GM23338 (cell line): Measurements from ENCODE around the gene GARIN1A. TPM values are rescaled to one million over a fixed set of nuclear protein-coding genes. Genes with fewer than 3 reads are reported as not detected.

Experiments
- ATAC-seq: fragments of 200-7000 bp; cut with Tn5 transposase; 3 replicates; pipeline ENCODE4 v1.9.1; 2020
- DNase-seq: peaks from one replicate; pipeline ENCODE4 v3.0.0-alpha.2; 2015; ENCODE audit warnings: low spot score
- H2AFZ ChIP-seq: fragments of 200-600 bp; sonication (generic); 2 replicates; pipeline ENCODE4 v1.8.0; 2016; ENCODE audit warnings: antibody characterized with exemption, mild to moderate bottlenecking, moderate library complexity
- H3F3A ChIP-seq: fragments of 200-600 bp; sonication (generic); replicated peaks from 2 replicates; pipeline ENCODE4 v1.8.0; 2017; ENCODE audit warnings: antibody characterized with exemption, mixed run types, low read depth
- H3K27ac ChIP-seq: fragments of 200-600 bp; sonication (generic); 2 replicates; pipeline ENCODE4 v1.6.1; 2016; ENCODE audit warnings: low read depth
- H3K27me3 ChIP-seq: fragments of 200-600 bp; sonication (generic); 2 replicates; pipeline ENCODE4 v1.8.0; 2016; ENCODE audit warnings: mild to moderate bottlenecking, mixed run types, moderate library complexity; ENCODE audit not compliant: insufficient read depth
- H3K36me3 ChIP-seq: fragments of 200-600 bp; sonication (generic); 2 replicates; pipeline ENCODE4 v1.8.0; 2016; ENCODE audit warnings: mild to moderate bottlenecking; ENCODE audit not compliant: insufficient read depth
- H3K4me1 ChIP-seq: fragments of 200-600 bp; sonication (generic); 2 replicates; pipeline ENCODE4 v1.8.0; 2016; ENCODE audit warnings: mild to moderate bottlenecking, moderate library complexity; ENCODE audit not compliant: insufficient read depth
- H3K4me2 ChIP-seq: fragments of 200-600 bp; sonication (generic); 2 replicates; pipeline ENCODE4 v1.7.1; 2017; ENCODE audit warnings: mixed run types
- H3K4me3 ChIP-seq: fragments of 200-600 bp; sonication (generic); 2 replicates; pipeline ENCODE4 v1.6.1; 2016; ENCODE audit warnings: mixed run types
- H3K79me2 ChIP-seq: fragments of 200-600 bp; sonication (generic); replicated peaks from 2 replicates; pipeline ENCODE4 v1.8.0; 2017; ENCODE audit warnings: mild to moderate bottlenecking; ENCODE audit not compliant: insufficient read depth
- H3K9me2 ChIP-seq: fragments of 200-600 bp; sonication (generic); 2 replicates; pipeline ENCODE4 v1.8.0; 2017; ENCODE audit not compliant: insufficient read depth
- H4K20me1 ChIP-seq: fragments of 200-600 bp; sonication (generic); replicated peaks from 2 replicates; pipeline ENCODE4 v1.8.0; 2017; ENCODE audit warnings: mild to moderate bottlenecking; ENCODE audit not compliant: insufficient read depth
- H3K27ac Mint-ChIP-seq: 2 replicates; pipeline ENCODE4 v1.8.0; 2020; ENCODE audit warnings: inconsistent platforms, mild to moderate bottlenecking, moderate library complexity, mixed read lengths
- H3K27me3 Mint-ChIP-seq: 3 replicates; pipeline ENCODE4 v1.8.0; 2022; ENCODE audit warnings: low read depth, mild to moderate bottlenecking, moderate library complexity, mixed read lengths, inconsistent platforms; ENCODE audit not compliant: insufficient read depth, poor library complexity
- H3K36me3 Mint-ChIP-seq: 3 replicates; pipeline ENCODE4 v1.8.0; 2021; ENCODE audit warnings: low read depth, mild to moderate bottlenecking, inconsistent platforms, moderate library complexity, mixed read lengths
- H3K4me1 Mint-ChIP-seq: 3 replicates; pipeline ENCODE4 v1.8.0; 2020; ENCODE audit warnings: mild to moderate bottlenecking, inconsistent platforms, mixed read lengths
- H3K4me3 Mint-ChIP-seq: 3 replicates; pipeline ENCODE4 v1.8.0; 2021; ENCODE audit warnings: moderate library complexity, mild to moderate bottlenecking, inconsistent platforms, mixed read lengths
- H3K9me3 Mint-ChIP-seq: 3 replicates; pipeline ENCODE4 v1.8.0; 2020; ENCODE audit warnings: moderate library complexity, mild to moderate bottlenecking, inconsistent platforms, mixed read lengths
- CREB1 ChIP-seq: fragments of 250-450 bp; sonication (Bioruptor Pico); IDR thresholded peaks from 2 replicates; pipeline ENCODE4 v1.5.0; 2020; ENCODE audit warnings: low read depth, mild to moderate bottlenecking, moderate library complexity
- EZH2 ChIP-seq: fragments of 200-600 bp; sonication (generic); IDR thresholded peaks from one replicate; pipeline ENCODE4 v1.8.0; 2017; ENCODE audit warnings: antibody characterized with exemption, mild to moderate bottlenecking, low read depth; ENCODE audit not compliant: unreplicated experiment
- EZH2phosphoT487 ChIP-seq: fragments of 200-600 bp; sonication (generic); IDR thresholded peaks from one replicate; pipeline ENCODE4 v1.8.1; 2018; ENCODE audit warnings: antibody characterized with exemption; ENCODE audit not compliant: unreplicated experiment
- JUNB ChIP-seq: IDR thresholded peaks from one replicate; pipeline ENCODE4 v1.6.1; 2016; ENCODE audit warnings: antibody characterized with exemption; ENCODE audit not compliant: unreplicated experiment
- STAT1 ChIP-seq: IDR thresholded peaks from one replicate; pipeline ENCODE4 v1.6.1; 2016; ENCODE audit warnings: antibody characterized with exemption; ENCODE audit not compliant: unreplicated experiment
- ZNF114 ChIP-seq: fragments of 250-450 bp; sonication (Bioruptor Pico); IDR thresholded peaks from 2 replicates; pipeline ENCODE4 v1.5.0; 2020; ENCODE audit warnings: mild to moderate bottlenecking, moderate library complexity
- polyA plus RNA-seq: library from polyadenylated mRNA; unstranded; fragments of >200 nt; fragmentation: Nextera tagmentation; extraction: Ambion mirVana; gene quantifications from 2 replicates; pipeline ENCODE4 v1.2.1, GENCODE V29; 2016
- total RNA-seq: library from RNA; depleted of rRNA; stranded (reverse); fragments of >200 nt; shearing (Covaris generic); gene quantifications from 2 replicates; pipeline ENCODE4 v1.2.3, GENCODE V29; 2014
- TF ChIP-seq, protein P1 (sequence below): IDR thresholded peaks from 2 replicates; pipeline ENCODE4 v1.6.1; 2016; ENCODE audit warnings: antibody characterized with exemption
- TF ChIP-seq, protein P2 (sequence below): IDR thresholded peaks from one replicate; pipeline ENCODE4 v1.6.1; 2018; ENCODE audit warnings: antibody characterized with exemption; ENCODE audit not compliant: unreplicated experiment
- TF ChIP-seq, protein P3 (sequence below), 2 experiments: fragments of 200-600 bp in 1 of 2; sonication (generic) in 1 of 2; conservative IDR thresholded peaks; 2 replicates each; pipeline versions ENCODE4 v1.5.1 to v1.6.1; 2016 to 2017; ENCODE audit warnings: antibody characterized with exemption in 2 of 2, low read depth in 2 of 2, mild to moderate bottlenecking in 2 of 2, moderate library complexity in 1 of 2

The GARIN1A gene
- total and polyA plus RNA-seq, 2 experiments from 2014 or later, result 0.10 TPM; not detected in 1

DNA sequence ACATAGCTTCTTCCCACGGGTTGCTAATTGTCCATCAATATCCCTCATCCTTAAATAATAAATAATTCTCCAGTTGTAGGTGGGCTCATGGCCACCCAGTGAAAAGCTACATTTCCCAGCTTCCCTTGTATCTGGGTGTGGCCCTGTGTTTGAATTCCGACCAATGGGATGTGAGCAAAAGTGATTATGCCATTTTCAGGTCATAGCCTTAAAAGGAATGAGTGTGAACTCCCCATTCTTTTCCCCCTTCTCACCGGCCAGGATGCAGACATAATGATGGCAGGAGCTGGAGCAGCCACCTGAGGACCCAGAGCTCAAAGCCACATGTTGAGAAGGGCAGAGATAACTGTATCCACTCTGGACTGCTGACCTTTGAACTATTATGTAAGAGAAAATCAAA is 36.7 kb downstream of the GARIN1A start (continued):
- no peak for TF ChIP-seq EZH2
- no peak for TF ChIP-seq JUNB
- TF ChIP-seq, protein P1, sequence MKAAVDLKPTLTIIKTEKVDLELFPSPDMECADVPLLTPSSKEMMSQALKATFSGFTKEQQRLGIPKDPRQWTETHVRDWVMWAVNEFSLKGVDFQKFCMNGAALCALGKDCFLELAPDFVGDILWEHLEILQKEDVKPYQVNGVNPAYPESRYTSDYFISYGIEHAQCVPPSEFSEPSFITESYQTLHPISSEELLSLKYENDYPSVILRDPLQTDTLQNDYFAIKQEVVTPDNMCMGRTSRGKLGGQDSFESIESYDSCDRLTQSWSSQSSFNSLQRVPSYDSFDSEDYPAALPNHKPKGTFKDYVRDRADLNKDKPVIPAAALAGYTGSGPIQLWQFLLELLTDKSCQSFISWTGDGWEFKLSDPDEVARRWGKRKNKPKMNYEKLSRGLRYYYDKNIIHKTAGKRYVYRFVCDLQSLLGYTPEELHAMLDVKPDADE, result no peak
- no peak for TF ChIP-seq ZNF114
- TF ChIP-seq, protein P2, sequence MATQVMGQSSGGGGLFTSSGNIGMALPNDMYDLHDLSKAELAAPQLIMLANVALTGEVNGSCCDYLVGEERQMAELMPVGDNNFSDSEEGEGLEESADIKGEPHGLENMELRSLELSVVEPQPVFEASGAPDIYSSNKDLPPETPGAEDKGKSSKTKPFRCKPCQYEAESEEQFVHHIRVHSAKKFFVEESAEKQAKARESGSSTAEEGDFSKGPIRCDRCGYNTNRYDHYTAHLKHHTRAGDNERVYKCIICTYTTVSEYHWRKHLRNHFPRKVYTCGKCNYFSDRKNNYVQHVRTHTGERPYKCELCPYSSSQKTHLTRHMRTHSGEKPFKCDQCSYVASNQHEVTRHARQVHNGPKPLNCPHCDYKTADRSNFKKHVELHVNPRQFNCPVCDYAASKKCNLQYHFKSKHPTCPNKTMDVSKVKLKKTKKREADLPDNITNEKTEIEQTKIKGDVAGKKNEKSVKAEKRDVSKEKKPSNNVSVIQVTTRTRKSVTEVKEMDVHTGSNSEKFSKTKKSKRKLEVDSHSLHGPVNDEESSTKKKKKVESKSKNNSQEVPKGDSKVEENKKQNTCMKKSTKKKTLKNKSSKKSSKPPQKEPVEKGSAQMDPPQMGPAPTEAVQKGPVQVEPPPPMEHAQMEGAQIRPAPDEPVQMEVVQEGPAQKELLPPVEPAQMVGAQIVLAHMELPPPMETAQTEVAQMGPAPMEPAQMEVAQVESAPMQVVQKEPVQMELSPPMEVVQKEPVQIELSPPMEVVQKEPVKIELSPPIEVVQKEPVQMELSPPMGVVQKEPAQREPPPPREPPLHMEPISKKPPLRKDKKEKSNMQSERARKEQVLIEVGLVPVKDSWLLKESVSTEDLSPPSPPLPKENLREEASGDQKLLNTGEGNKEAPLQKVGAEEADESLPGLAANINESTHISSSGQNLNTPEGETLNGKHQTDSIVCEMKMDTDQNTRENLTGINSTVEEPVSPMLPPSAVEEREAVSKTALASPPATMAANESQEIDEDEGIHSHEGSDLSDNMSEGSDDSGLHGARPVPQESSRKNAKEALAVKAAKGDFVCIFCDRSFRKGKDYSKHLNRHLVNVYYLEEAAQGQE, result no peak

DNA sequence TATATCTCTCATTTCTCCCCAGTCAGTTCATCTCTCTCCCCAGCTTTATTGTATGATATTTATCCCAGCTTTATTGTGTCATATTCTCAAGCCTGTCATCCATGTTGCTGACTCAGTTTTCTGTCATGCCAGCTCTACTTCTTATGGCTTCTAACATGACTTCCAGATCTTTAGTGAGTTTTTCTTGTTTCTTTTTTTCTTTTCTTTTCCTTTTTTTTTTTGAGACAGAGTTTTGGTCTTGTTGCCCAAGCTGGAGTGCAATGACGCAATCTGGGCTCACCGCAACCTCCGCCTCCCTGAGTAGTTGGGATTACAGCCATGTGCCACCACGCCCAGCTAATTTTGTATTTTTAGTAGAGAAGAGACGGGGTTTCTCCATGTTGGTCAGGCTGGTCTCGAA is 38.4 kb downstream of the GARIN1A start:
- DNase-seq (no peak), ATAC-seq (no peak)
- H3F3A ChIP-seq, result no peaks in the 10 kb centered on the region
- no peaks in the 10 kb centered on the region for H3K9me3 Mint-ChIP-seq
- H3K4me3 ChIP-seq, result no peak overlapping the region
- H3K27ac ChIP-seq, result no peak overlapping the region
- H3K4me1 Mint-ChIP-seq, result peaks cover 9% of the 10 kb centered on the region
- H4K20me1 ChIP-seq, result no peaks in the 10 kb centered on the region
- H3K36me3 Mint-ChIP-seq, result no peaks in the 10 kb centered on the region
- peaks cover 11% of the 10 kb centered on the region; the same call in 1 of the 2 replicates for H3K4me1 ChIP-seq
- no peak overlapping the region for H3K4me2 ChIP-seq
- no peaks in the 10 kb centered on the region for H3K79me2 ChIP-seq
- H3K27me3 Mint-ChIP-seq, result no peaks in the 10 kb centered on the region
- H3K27me3 ChIP-seq, result no peaks in the 10 kb centered on the region
- H3K27ac Mint-ChIP-seq, result no peak overlapping the region
- H3K9me2 ChIP-seq, result no peaks in the 10 kb centered on the region
- no peaks in the 10 kb centered on the region for H3K36me3 ChIP-seq
- H2AFZ ChIP-seq, result no peak overlapping the region
- H3K4me3 Mint-ChIP-seq, result no peak overlapping the region
- TF ChIP-seq EZH2phosphoT487 (no peak), JUNB (no peak), CREB1 (CRISPR knock-in tag) (no peak), EZH2 (no peak), STAT1 (no peak)
- TF ChIP-seq, protein P2, result no peak
- TF ChIP-seq, protein P3, sequence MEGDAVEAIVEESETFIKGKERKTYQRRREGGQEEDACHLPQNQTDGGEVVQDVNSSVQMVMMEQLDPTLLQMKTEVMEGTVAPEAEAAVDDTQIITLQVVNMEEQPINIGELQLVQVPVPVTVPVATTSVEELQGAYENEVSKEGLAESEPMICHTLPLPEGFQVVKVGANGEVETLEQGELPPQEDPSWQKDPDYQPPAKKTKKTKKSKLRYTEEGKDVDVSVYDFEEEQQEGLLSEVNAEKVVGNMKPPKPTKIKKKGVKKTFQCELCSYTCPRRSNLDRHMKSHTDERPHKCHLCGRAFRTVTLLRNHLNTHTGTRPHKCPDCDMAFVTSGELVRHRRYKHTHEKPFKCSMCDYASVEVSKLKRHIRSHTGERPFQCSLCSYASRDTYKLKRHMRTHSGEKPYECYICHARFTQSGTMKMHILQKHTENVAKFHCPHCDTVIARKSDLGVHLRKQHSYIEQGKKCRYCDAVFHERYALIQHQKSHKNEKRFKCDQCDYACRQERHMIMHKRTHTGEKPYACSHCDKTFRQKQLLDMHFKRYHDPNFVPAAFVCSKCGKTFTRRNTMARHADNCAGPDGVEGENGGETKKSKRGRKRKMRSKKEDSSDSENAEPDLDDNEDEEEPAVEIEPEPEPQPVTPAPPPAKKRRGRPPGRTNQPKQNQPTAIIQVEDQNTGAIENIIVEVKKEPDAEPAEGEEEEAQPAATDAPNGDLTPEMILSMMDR (conservative IDR thresholded peaks at IDR 0.05; ENCODE audit: low read depth in 2 of 2), result no peak
- TF ChIP-seq, protein P1, result no peak
